HEK293 (cell line): ENCODE results near the gene SLC7A10.

Experiments
- BCL11B ChIP-seq: fragments of 450-650 bp; formaldehyde crosslinking; IDR thresholded peaks from 2 replicates; pipeline ENCODE4 v1.5.1; 2016; ENCODE audit warnings: low read depth, missing biosample characterization, missing genetic modification characterization
- IKZF3 ChIP-seq: fragments of 450-650 bp; IDR thresholded peaks from 2 replicates; pipeline ENCODE4 v1.5.0; 2018; ENCODE audit warnings: missing biosample characterization, mild to moderate bottlenecking, missing genetic modification characterization, moderate library complexity
- PBX3 ChIP-seq: sonication (generic); formaldehyde crosslinking; IDR thresholded peaks from 2 replicates; pipeline ENCODE4 v1.8.1; 2022; ENCODE audit warnings: mild to moderate bottlenecking, moderate library complexity, missing genetic modification reagents
- PRDM4 ChIP-seq: fragments of 450-650 bp; formaldehyde crosslinking; IDR thresholded peaks from 2 replicates; pipeline ENCODE4 v1.5.1; 2017; ENCODE audit warnings: missing biosample characterization, missing genetic modification characterization
- SCRT1 ChIP-seq: fragments of 450-650 bp; formaldehyde crosslinking; IDR thresholded peaks from 2 replicates; pipeline ENCODE4 v1.5.1; 2016; ENCODE audit warnings: missing biosample characterization, missing genetic modification characterization, borderline replicate concordance
- SCRT2 ChIP-seq: fragments of 450-650 bp; formaldehyde crosslinking; IDR thresholded peaks from 2 replicates; pipeline ENCODE4 v1.5.1; 2016; ENCODE audit warnings: missing biosample characterization, missing genetic modification characterization
- SP7 ChIP-seq: fragments of 450-650 bp; formaldehyde crosslinking; IDR thresholded peaks from 2 replicates; pipeline ENCODE4 v1.5.1; 2016; ENCODE audit warnings: missing biosample characterization, missing genetic modification characterization
- YY2 ChIP-seq: fragments of 450-650 bp; formaldehyde crosslinking; IDR thresholded peaks from 2 replicates; pipeline ENCODE4 v1.5.1; 2016; ENCODE audit warnings: missing biosample characterization, missing genetic modification characterization
- ZBTB17 ChIP-seq: fragments of 450-650 bp; formaldehyde crosslinking; IDR thresholded peaks from 2 replicates; pipeline ENCODE4 v1.5.1; 2016; ENCODE audit warnings: missing biosample characterization, missing genetic modification characterization
- ZBTB44 ChIP-seq: fragments of 450-650 bp; IDR thresholded peaks from 2 replicates; pipeline ENCODE4 v1.5.1; 2018; ENCODE audit warnings: missing biosample characterization, mild to moderate bottlenecking, missing genetic modification characterization
- ZBTB8A ChIP-seq: fragments of 450-650 bp; formaldehyde crosslinking; IDR thresholded peaks from 2 replicates; pipeline ENCODE4 v1.5.1; 2016; ENCODE audit warnings: missing biosample characterization, missing genetic modification characterization
- ZNF10 ChIP-seq: fragments of 450-650 bp; formaldehyde crosslinking; IDR thresholded peaks from 2 replicates; pipeline ENCODE4 v1.5.1; 2017; ENCODE audit warnings: missing biosample characterization, missing genetic modification characterization
- ZNF174 ChIP-seq: fragments of 450-650 bp; formaldehyde crosslinking; IDR thresholded peaks from 2 replicates; pipeline ENCODE4 v1.5.0; 2017; ENCODE audit warnings: missing biosample characterization, mild to moderate bottlenecking, missing genetic modification characterization
- ZNF19 ChIP-seq: fragments of 450-650 bp; formaldehyde crosslinking; IDR thresholded peaks from 2 replicates; pipeline ENCODE4; 2016; ENCODE audit warnings: missing biosample characterization, missing genetic modification characterization, low read depth
- ZNF214 ChIP-seq: fragments of 450-650 bp; formaldehyde crosslinking; IDR thresholded peaks from 2 replicates; pipeline ENCODE4 v1.5.1; 2017; ENCODE audit warnings: missing biosample characterization, mild to moderate bottlenecking, missing genetic modification characterization, borderline replicate concordance
- ZNF223 ChIP-seq: fragments of 450-650 bp; formaldehyde crosslinking; IDR thresholded peaks from 2 replicates; pipeline ENCODE4 v1.5.1; 2016; ENCODE audit warnings: missing biosample characterization, missing genetic modification characterization
- ZNF280D ChIP-seq: fragments of 450-650 bp; formaldehyde crosslinking; IDR thresholded peaks from 2 replicates; pipeline ENCODE4 v1.5.1; 2016; ENCODE audit warnings: missing biosample characterization, missing genetic modification characterization
- ZNF350 ChIP-seq: fragments of 450-650 bp; formaldehyde crosslinking; IDR thresholded peaks from 2 replicates; pipeline ENCODE4 v1.5.0; 2017; ENCODE audit warnings: missing biosample characterization, mild to moderate bottlenecking, missing genetic modification characterization
- ZNF354C ChIP-seq: fragments of 450-650 bp; formaldehyde crosslinking; IDR thresholded peaks from 2 replicates; pipeline ENCODE4 v1.5.1; 2016; ENCODE audit warnings: missing biosample characterization, missing genetic modification characterization, low read depth, borderline replicate concordance
- ZNF426 ChIP-seq: fragments of 450-650 bp; formaldehyde crosslinking; IDR thresholded peaks from 2 replicates; pipeline ENCODE4 v1.5.1; 2017; ENCODE audit warnings: missing biosample characterization, missing genetic modification characterization, mild to moderate bottlenecking, inconsistent platforms, moderate library complexity
- ZNF530 ChIP-seq: fragments of 450-650 bp; formaldehyde crosslinking; IDR thresholded peaks from 2 replicates; pipeline ENCODE4 v1.5.1; 2016; ENCODE audit warnings: low read depth, missing biosample characterization, missing genetic modification characterization
- ZNF558 ChIP-seq: fragments of 450-650 bp; formaldehyde crosslinking; IDR thresholded peaks from 2 replicates; pipeline ENCODE4 v1.5.1; 2016; ENCODE audit warnings: missing biosample characterization, missing genetic modification characterization
- ZNF561 ChIP-seq: fragments of 450-650 bp; IDR thresholded peaks from 2 replicates; pipeline ENCODE4 v1.5.1; 2018; ENCODE audit warnings: missing biosample characterization, missing genetic modification characterization, borderline replicate concordance
- ZNF596 ChIP-seq: fragments of 450-650 bp; IDR thresholded peaks from 2 replicates; pipeline ENCODE4 v1.5.0; 2018; ENCODE audit warnings: missing biosample characterization, mild to moderate bottlenecking, missing genetic modification characterization, moderate library complexity
- ZNF624 ChIP-seq: fragments of 450-650 bp; formaldehyde crosslinking; IDR thresholded peaks from 2 replicates; pipeline ENCODE4 v1.5.1; 2017; ENCODE audit warnings: missing biosample characterization, missing genetic modification characterization
- ZNF626 ChIP-seq: fragments of 450-650 bp; sonication (Bioruptor Pico); formaldehyde crosslinking; IDR thresholded peaks from 2 replicates; pipeline ENCODE4 v1.5.1; 2018; ENCODE audit warnings: missing biosample characterization, missing genetic modification characterization, inconsistent platforms
- ZNF692 ChIP-seq: fragments of 450-650 bp; formaldehyde crosslinking; IDR thresholded peaks from 2 replicates; pipeline ENCODE4 v1.5.1; 2016; ENCODE audit warnings: missing biosample characterization, missing genetic modification characterization
- ZNF701 ChIP-seq: fragments of 450-650 bp; formaldehyde crosslinking; IDR thresholded peaks from 2 replicates; pipeline ENCODE4 v1.5.1; 2016; ENCODE audit warnings: missing biosample characterization, missing genetic modification characterization
- ZNF785 ChIP-seq: fragments of 450-650 bp; formaldehyde crosslinking; IDR thresholded peaks from 2 replicates; pipeline ENCODE4 v1.5.1; 2016; ENCODE audit warnings: missing biosample characterization, missing genetic modification characterization
- ZNF837 ChIP-seq: fragments of 450-650 bp; formaldehyde crosslinking; IDR thresholded peaks from 2 replicates; pipeline ENCODE4 v1.5.1; 2016; ENCODE audit warnings: missing biosample characterization, missing genetic modification characterization
- ZSCAN23 ChIP-seq: fragments of 450-650 bp; formaldehyde crosslinking; IDR thresholded peaks from 2 replicates; pipeline ENCODE4 v1.5.1; 2016; ENCODE audit warnings: missing biosample characterization, missing genetic modification characterization

The SLC7A10 gene

GRCh38 chr19:33273881-33274662 is 48.4 kb upstream of the SLC7A10 start (continued):
- TF ChIP-seq PBX3 (CRISPR knock-in tag), result no peak; the same call in 1 of the 2 replicates
- peak; percentile 97 for TF ChIP-seq SP7 (tag by site-specific recombination)
- TF ChIP-seq ZNF626, result no peak
- TF ChIP-seq ZNF426, result no peak
- TF ChIP-seq ZNF701, result no peak; the same call in 1 of the 2 replicates
- TF ChIP-seq ZNF561 (tag by site-specific recombination), result no peak
- no peak for TF ChIP-seq SCRT1 (tag by site-specific recombination)
- peak; percentile 74; the same call in 1 of the 2 replicates for TF ChIP-seq ZNF624 (tag by site-specific recombination)
- no peak for TF ChIP-seq ZNF350
- TF ChIP-seq ZBTB8A (tag by site-specific recombination), result peak; percentile 72
- peak; percentile 83 for TF ChIP-seq BCL11B (tag by site-specific recombination)
- TF ChIP-seq ZNF558 (tag by site-specific recombination), result peak; percentile 64; the same call in 1 of the 2 replicates
- TF ChIP-seq ZNF223 (tag by site-specific recombination), result peak; percentile 99
- TF ChIP-seq ZBTB17 (tag by site-specific recombination), result peak; percentile 78
- TF ChIP-seq ZNF692 (tag by site-specific recombination), result peak; percentile 94
- no peak for TF ChIP-seq ZBTB44 (tag by site-specific recombination)
- TF ChIP-seq ZSCAN23 (tag by site-specific recombination), result peak; percentile 90
- TF ChIP-seq ZNF280D (tag by site-specific recombination), result peak; percentile 99
- peak; percentile 78 for TF ChIP-seq SCRT2 (tag by site-specific recombination)
- TF ChIP-seq ZNF354C (tag by site-specific recombination), result no peak
- TF ChIP-seq ZNF837 (tag by site-specific recombination), result peak; percentile 92; the same call in 1 of the 2 replicates
- TF ChIP-seq ZNF785 (tag by site-specific recombination), result peak; percentile 99
- TF ChIP-seq ZNF10 (tag by site-specific recombination), result no peak
- no peak; the same call in 1 of the 2 replicates for TF ChIP-seq ZNF530 (tag by site-specific recombination)
- no peak for TF ChIP-seq ZNF174 (tag by site-specific recombination)
- TF ChIP-seq PRDM4 (tag by site-specific recombination), result 0 out of 2 replicates have a peak, but pooled peaks have one; percentile 33
- TF ChIP-seq ZNF214 (tag by site-specific recombination), result no peak
- TF ChIP-seq YY2, result peak; percentile 84
- TF ChIP-seq ZNF19 (tag by site-specific recombination), result no peak
- TF ChIP-seq ZNF596 (tag by site-specific recombination), result no peak
- no peak for TF ChIP-seq IKZF3 (tag by site-specific recombination)
